PC-3 (cell line): ENCODE results near the gene CSPG4. TPM values are rescaled to one million over a fixed set of nuclear protein-coding genes. Genes with fewer than 3 reads are reported as not detected.
A peak's percentile ranks its signal among the peaks of the same experiment; 100 is the strongest.

Source experiments
- ATAC-seq: fragments of 200-7000 bp; cut with Tn5 transposase; 2 replicates; pipeline ENCODE4 v1.9.1; 2020; ENCODE audit warnings: mild to moderate bottlenecking, moderate library complexity
- BruUV-seq: library from RNA; stranded (reverse); fragments of 400-500 nt; replicated peaks from 2 replicates; lab custom pipeline; 2021; lab: Mats Ljungman, UMichigan
- CTCF ChIA-PET: fragments of 300-600 bp; sonication (Branson Sonifier 250); formaldehyde crosslinking; loops from one replicate; lab custom pipeline; 2022; ENCODE audit warnings: antibody characterized with exemption; lab: Charles Lee
- POLR2A ChIA-PET: fragments of 300-600 bp; sonication (Branson Sonifier 250); formaldehyde crosslinking; loops from one replicate; lab custom pipeline; 2022; ENCODE audit warnings: antibody characterized with exemption; ENCODE audit not compliant: unreplicated experiment; lab: Charles Lee
- DNase-seq: peaks from one replicate; pipeline ENCODE4 v3.0.0-alpha.2; 2015
- H2AFZ ChIP-seq: fragments of 300-600 bp; sonication (generic); 2 replicates; pipeline ENCODE4 v1.6.0; 2016; ENCODE audit warnings: antibody characterized with exemption, low read length
- H3F3A ChIP-seq: fragments of 300-600 bp; sonication (generic); one replicate; pipeline ENCODE4 v1.6.0; 2017; ENCODE audit warnings: antibody characterized with exemption, low read length, control low read depth, mild to moderate bottlenecking; ENCODE audit not compliant: unreplicated experiment
- H3K27ac ChIP-seq: fragments of 300-600 bp; sonication (generic); 2 replicates; pipeline ENCODE4 v1.5.1; 2016; ENCODE audit warnings: mild to moderate bottlenecking, low read length
- H3K27me3 ChIP-seq: fragments of 300-600 bp; sonication (generic); 2 replicates; pipeline ENCODE4 v1.6.1; 2016; ENCODE audit warnings: low read length, mixed read lengths
- H3K36me3 ChIP-seq: fragments of 300-600 bp; sonication (generic); 2 replicates; pipeline ENCODE4 v1.6.1; 2016; ENCODE audit warnings: low read depth, mixed run types, low read length, mixed read lengths
- H3K4me1 ChIP-seq: fragments of 300-600 bp; sonication (generic); 2 replicates; pipeline ENCODE4 v1.5.1; 2016; ENCODE audit warnings: low read length; ENCODE audit not compliant: insufficient read depth
- H3K4me2 ChIP-seq: fragments of 300-600 bp; sonication (generic); 2 replicates; pipeline ENCODE4 v1.6.0; 2016; ENCODE audit warnings: low read length
- H3K4me3 ChIP-seq: fragments of 300-600 bp; sonication (generic); 2 replicates; pipeline ENCODE4 v1.5.1; 2016; ENCODE audit warnings: mild to moderate bottlenecking, low read length, mixed read lengths
- H3K79me2 ChIP-seq: fragments of 300-600 bp; sonication (generic); 2 replicates; pipeline ENCODE4 v1.6.1; 2017; ENCODE audit warnings: low read length, mixed read lengths
- H3K9ac ChIP-seq: fragments of 300-600 bp; sonication (generic); 2 replicates; pipeline ENCODE4 v1.6.0; 2016; ENCODE audit warnings: mild to moderate bottlenecking, low read length
- H3K9me2 ChIP-seq: fragments of 300-600 bp; sonication (generic); replicated peaks from 2 replicates; pipeline ENCODE4 v1.6.1; 2016; ENCODE audit warnings: mixed run types, low read length, mixed read lengths
- H3K9me3 ChIP-seq: fragments of 300-600 bp; sonication (generic); 2 replicates; pipeline ENCODE4 v1.6.1; 2016; ENCODE audit warnings: low read length, mixed read lengths
- H4K20me1 ChIP-seq: fragments of 300-600 bp; sonication (generic); 2 replicates; pipeline ENCODE4 v1.6.1; 2016; ENCODE audit warnings: low read length, mixed read lengths
- CTCF ChIP-seq: fragments of 300-600 bp; sonication (generic); conservative IDR thresholded peaks from 2 replicates; pipeline ENCODE4 v1.5.1; 2017; ENCODE audit warnings: antibody characterized with exemption, low read depth, mild to moderate bottlenecking, low read length
- EZH2 ChIP-seq: fragments of 300-600 bp; sonication (generic); IDR thresholded peaks from one replicate; pipeline ENCODE4 v1.6.1; 2017; ENCODE audit warnings: antibody characterized with exemption, mild to moderate bottlenecking, low read length; ENCODE audit not compliant: unreplicated experiment
- EZH2phosphoT487 ChIP-seq: fragments of 300-600 bp; sonication (generic); IDR thresholded peaks from 2 replicates; pipeline ENCODE4 v1.6.1; 2018; ENCODE audit warnings: mild to moderate bottlenecking, antibody characterized with exemption, low read length, borderline replicate concordance
- intact Hi-C: fragments of 100-400 bp; cut with micrococcal nuclease; formaldehyde crosslinking; loops from 2 replicates; pipeline ENCODE4 v1.9.0; 2023
- total RNA-seq: library from RNA; depleted of rRNA; stranded (reverse); fragments of >200 nt; gene quantifications from 2 replicates; pipeline ENCODE4 v1.2.3, GENCODE V29; 2014

CSPG4 gene
- total RNA-seq, 1 experiment from 2014 or later: 2.0 TPM

DNA sequence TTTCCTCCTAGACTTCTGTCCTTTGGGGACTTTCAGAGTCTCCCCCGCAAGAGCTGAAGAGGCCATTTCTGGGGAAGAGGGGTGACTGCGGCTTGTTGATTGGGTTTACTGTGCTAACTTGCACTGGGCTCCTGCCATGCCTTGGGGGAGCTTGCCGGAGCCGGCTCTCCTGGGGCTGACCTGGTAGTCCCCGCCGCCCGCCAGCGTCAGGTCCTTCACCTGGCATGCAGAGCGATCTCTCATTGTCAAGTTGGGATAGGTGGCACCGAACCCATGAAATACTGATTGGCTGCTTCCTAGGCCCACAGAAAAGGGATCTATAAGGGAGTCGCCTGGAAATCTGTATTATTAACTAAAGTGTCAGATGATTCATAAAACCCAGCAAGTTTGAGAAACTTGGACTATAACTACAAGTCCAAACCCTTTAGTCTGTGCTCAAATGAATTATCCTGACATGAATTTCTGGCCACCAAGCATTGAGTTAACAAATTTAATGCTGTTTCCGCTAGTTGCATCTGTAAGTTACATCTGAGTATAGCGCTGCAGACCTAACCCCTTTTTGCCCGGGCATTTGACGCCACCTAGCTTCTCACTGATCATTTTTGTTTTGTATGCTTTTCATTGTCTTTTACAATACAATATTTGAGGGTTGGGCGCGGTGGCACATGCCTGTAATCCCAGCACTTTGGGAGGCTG, 72.0 kb downstream of the CSPG4 start:
- H3K4me1 ChIP-seq: peaks cover 12% of the 10 kb centered on the region
- ChIA-PET POLR2A (interaction anchor here (0.6 kb wide), 1 partner anchor 10 kb away, joined by 4 read pairs; no protein-coding TSS in a partner anchor), CTCF (interaction anchor here (0.6 to 1.3 kb wide), 2 partner anchors 61 to 215 kb away, joined by 4 to 9 read pairs; partner anchors contain the start of gene PTPN9)
- H3K9me3 ChIP-seq: no peaks in the 10 kb centered on the region
- TF ChIP-seq EZH2phosphoT487 (no peak), EZH2 (no peak), CTCF (peak; percentile 55)
- peak overlapping the region; percentile 91 for H3K4me2 ChIP-seq
- BruUV-seq: TSS peak; percentile 83
- peak overlapping the region; percentile 83 for H2AFZ ChIP-seq
- peak; percentile 55 for DNase-seq
- intact Hi-C loops: loop anchor here (1.0 to 10.0 kb wide), 2 partner anchors 131 to 276 kb away; partner anchors contain the start of gene MAN2C1
- ATAC-seq: peak; percentile 28
- no peaks in the 10 kb centered on the region for H3K9me2 ChIP-seq
- no peaks in the 10 kb centered on the region for H3F3A ChIP-seq
- peaks cover 24% of the 10 kb centered on the region for H4K20me1 ChIP-seq
- no peaks in the 10 kb centered on the region for H3K36me3 ChIP-seq
- peak overlapping the region; percentile 96 for H3K4me3 ChIP-seq
- peak overlapping the region; percentile 75 for H3K27ac ChIP-seq
- H3K27me3 ChIP-seq: no peaks in the 10 kb centered on the region
- peak overlapping the region; percentile 97 for H3K9ac ChIP-seq
- H3K79me2 ChIP-seq: peaks cover 33% of the 10 kb centered on the region

DNA sequence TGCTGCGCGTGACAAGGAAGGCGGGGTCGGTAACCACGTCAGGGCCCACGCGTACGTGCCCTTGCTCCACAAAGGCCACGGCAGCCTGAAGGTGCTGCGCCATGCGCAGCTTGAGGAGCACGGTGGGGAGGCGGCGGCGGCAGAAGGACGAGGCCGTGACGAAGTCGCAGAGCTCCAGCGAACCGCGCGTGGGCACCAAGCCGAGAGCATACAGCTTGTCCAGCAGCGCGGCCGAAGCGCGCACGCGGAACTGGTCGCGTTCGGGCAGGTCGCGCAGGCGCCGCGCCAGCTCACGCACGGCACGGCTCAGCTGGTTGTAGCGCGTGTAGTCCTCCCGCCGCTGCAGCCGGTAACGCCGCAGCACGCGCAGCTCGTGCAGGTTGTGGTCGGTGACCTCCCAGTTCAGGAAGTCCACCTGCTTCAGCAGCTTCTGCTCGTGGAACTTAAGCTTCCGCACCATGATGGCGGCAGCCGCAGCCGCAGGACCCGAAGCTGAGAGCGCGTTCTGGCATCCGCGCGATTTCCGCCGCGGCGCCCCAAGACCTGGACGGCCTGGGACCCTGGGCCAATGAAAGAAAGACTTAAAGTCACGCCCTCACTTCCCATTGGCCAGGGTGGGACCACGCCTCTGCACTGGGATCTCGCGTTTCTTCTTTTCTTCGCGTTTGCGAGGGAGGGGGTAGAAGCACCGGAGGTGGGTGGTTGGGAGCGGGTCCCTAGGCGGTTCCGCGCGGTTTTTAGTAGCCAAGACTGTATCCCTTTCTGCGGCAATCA, 72.8 kb downstream of the CSPG4 start, which contains the start of gene IMP3:
TSS of gene IMP3 (minus strand) at position 516 of the 774 bp plus-strand sequence. CDS start at position 460, 56 bp downstream.
- intact Hi-C loops: loop anchor here (1.0 to 10.0 kb wide), 4 partner anchors 8 to 275 kb away; partner anchors contain the start of gene MAN2C1
- no peaks in the 10 kb centered on the region for H3K36me3 ChIP-seq
- peak within 1 kb of the TSS; percentile 96 for H3K4me3 ChIP-seq
- no peaks in the 10 kb centered on the region for H3K27me3 ChIP-seq
- DNase-seq (peak; percentile 98), ATAC-seq (peak; percentile 89)
- H2AFZ ChIP-seq: peak within 1 kb of the TSS; percentile 83
- no peak for TF ChIP-seq EZH2phosphoT487
- no peak for TF ChIP-seq EZH2
- TF ChIP-seq CTCF: no peak
- CTCF ChIA-PET: interaction anchor here (1.3 kb wide), 1 partner anchor 61 kb away, joined by 9 read pairs; the partner anchor contains the start of gene PTPN9
- H3K4me2 ChIP-seq: peak within 1 kb of the TSS; percentile 91
- peaks cover 24% of the 10 kb centered on the region for H4K20me1 ChIP-seq
- peak within 1 kb of the TSS; percentile 75 for H3K27ac ChIP-seq
- no peaks in the 10 kb centered on the region for H3K9me3 ChIP-seq
- no peaks in the 10 kb centered on the region for H3F3A ChIP-seq
- POLR2A ChIA-PET: interaction anchor here (0.6 kb wide), 1 partner anchor 143 kb away, joined by 7 read pairs; no protein-coding TSS in a partner anchor
- BruUV-seq: no TSS peak
- peaks cover 12% of the 10 kb centered on the region for H3K4me1 ChIP-seq
- no peaks in the 10 kb centered on the region for H3K9me2 ChIP-seq
- peaks cover 33% of the 10 kb centered on the region for H3K79me2 ChIP-seq
- peak within 1 kb of the TSS; percentile 97 for H3K9ac ChIP-seq
